HG02763 (cell line): ENCODE data around the gene MRPL46.
"Not testable (repeated sequence)": the region's sequence is repeated elsewhere in the genome, so short reads cannot be mapped to it uniquely, and the experiment has no call there.

ENCODE experiments used
- ATAC-seq: cut with Tn5 transposase; IDR thresholded peaks from one replicate; pipeline ENCODE4 v1.9.1; 2021; ENCODE audit warnings: mild to moderate bottlenecking, moderate library complexity; ENCODE audit not compliant: unreplicated experiment

Gene MRPL46

GRCh38 chr15:88479169-88479568 lies 12.0 kb upstream of the MRPL46 start:
- no peak for ATAC-seq

GRCh38 chr15:88477904-88478303 lies 10.7 kb upstream of the MRPL46 start:
- ATAC-seq = no peak

- no peak for ATAC-seq
Measured at GRCh38 chr15:88477126-88477525, 9.9 kb upstream of the MRPL46 start.

GRCh38 chr15:88476635-88477060 lies 9.5 kb upstream of the MRPL46 start:
- ATAC-seq = no peak

- ATAC-seq = not testable (repeated sequence)
Measured at GRCh38 chr15:88473661-88474293, 6.6 kb upstream of the MRPL46 start.

- no peak for ATAC-seq
Measured at GRCh38 chr15:88472225-88472624, 5.0 kb upstream of the MRPL46 start.

- no peak for ATAC-seq
Measured at GRCh38 chr15:88470625-88471372, 3.6 kb upstream of the MRPL46 start.

GRCh38 chr15:88469321-88469720 lies 2.1 kb upstream of the MRPL46 start:
- ATAC-seq = no peak

GRCh38 chr15:88468721-88469120 lies 1.5 kb upstream of the MRPL46 start:
- ATAC-seq = not testable (repeated sequence)

GRCh38 chr15:88467935-88468528 lies 844 bp upstream of the MRPL46 start:
- ATAC-seq = no peak

- no peak for ATAC-seq
Measured at GRCh38 chr15:88465633-88466224, 1.5 kb downstream of the MRPL46 start.

GRCh38 chr15:88463870-88464532 lies 3.2 kb downstream of the MRPL46 start:
- ATAC-seq = no peak

- ATAC-seq = no peak
Measured at GRCh38 chr15:88456733-88457132, 10.5 kb downstream of the MRPL46 start.

- peak; percentile 90 for ATAC-seq
Measured at GRCh38 chr15:88454867-88455810, 12.0 kb downstream of the MRPL46 start.

GRCh38 chr15:88454236-88454635 lies 13.0 kb downstream of the MRPL46 start:
- ATAC-seq = no peak

- no peak for ATAC-seq
Measured at GRCh38 chr15:88453651-88454050, 13.5 kb downstream of the MRPL46 start.

GRCh38 chr15:88450125-88450798 lies 16.9 kb downstream of the MRPL46 start:
- no peak for ATAC-seq

- ATAC-seq = no peak
Measured at GRCh38 chr15:88449581-88449980, 17.6 kb downstream of the MRPL46 start.

GRCh38 chr15:88448991-88449461 lies 18.2 kb downstream of the MRPL46 start:
- no peak for ATAC-seq
